Type B pancreatic cell (in vitro differentiated cells): ENCODE measurements around the gene REEP3. TPM values are rescaled to one million over a fixed set of nuclear protein-coding genes. Genes with fewer than 3 reads are reported as not detected.

ENCODE experiments used
- DNase-seq: peaks from one replicate; pipeline ENCODE4 v3.0.0; 2021; ENCODE audit warnings: mixed read lengths; ENCODE audit not compliant: unreplicated experiment; ENCODE audit errors: extremely low spot score
- H3K27ac Mint-ChIP-seq: 2 replicates; pipeline ENCODE4 v1.8.0; 2021; ENCODE audit warnings: mild to moderate bottlenecking, mixed read lengths
- H3K27me3 Mint-ChIP-seq: 2 replicates; pipeline ENCODE4 v1.8.0; 2021; ENCODE audit warnings: mixed read lengths
- H3K36me3 Mint-ChIP-seq: 2 replicates; pipeline ENCODE4 v1.8.0; 2021; ENCODE audit warnings: mixed read lengths
- H3K4me1 Mint-ChIP-seq: one replicate; pipeline ENCODE4 v1.8.0; 2021; ENCODE audit warnings: mixed read lengths; ENCODE audit not compliant: unreplicated experiment
- H3K4me3 Mint-ChIP-seq: 2 replicates; pipeline ENCODE4 v1.8.0; 2021; ENCODE audit warnings: mild to moderate bottlenecking, mixed read lengths
- H3K9me3 Mint-ChIP-seq: 2 replicates; pipeline ENCODE4 v1.8.0; 2021; ENCODE audit warnings: mixed read lengths
- CTCF ChIP-seq: fragments of 200-600 bp; sonication (generic); conservative IDR thresholded peaks from 2 replicates; pipeline ENCODE4 v1.5.0; 2021; ENCODE audit warnings: antibody characterized with exemption, mild to moderate bottlenecking
- total RNA-seq: library from RNA; stranded (reverse); gene quantifications from 2 replicates; pipeline ENCODE4 v1.2.1, GENCODE V29; 2021; ENCODE audit warnings: low replicate concordance

REEP3 gene
- total RNA-seq, 1 donor from 2014 or later = 38.1 TPM

GRCh38 chr10:63611078-63611477, 89.9 kb downstream of the REEP3 start:
- no peaks in the 10 kb centered on the region for H3K27me3 Mint-ChIP-seq
- DNase-seq = no peak
- TF ChIP-seq CTCF = no peak
- peaks cover 10% of the 10 kb centered on the region for H3K4me1 Mint-ChIP-seq
- H3K36me3 Mint-ChIP-seq = peaks cover 8% of the 10 kb centered on the region
- H3K4me3 Mint-ChIP-seq = no peak overlapping the region
- H3K27ac Mint-ChIP-seq = no peak overlapping the region
- H3K9me3 Mint-ChIP-seq = no peaks in the 10 kb centered on the region

GRCh38 chr10:63614371-63614891, 93.2 kb downstream of the REEP3 start:
- peaks cover 12% of the 10 kb centered on the region for H3K4me1 Mint-ChIP-seq
- H3K36me3 Mint-ChIP-seq = peaks cover 14% of the 10 kb centered on the region
- no peak overlapping the region for H3K4me3 Mint-ChIP-seq
- no peak for DNase-seq
- no peaks in the 10 kb centered on the region for H3K27me3 Mint-ChIP-seq
- no peaks in the 10 kb centered on the region for H3K9me3 Mint-ChIP-seq
- TF ChIP-seq CTCF = no peak
- no peak overlapping the region for H3K27ac Mint-ChIP-seq

GRCh38 chr10:63618552-63618951, 97.4 kb downstream of the REEP3 start:
- Mint-ChIP-seq H3K36me3 (peaks cover 28% of the 10 kb centered on the region), H3K4me3 (no peak overlapping the region), H3K9me3 (no peaks in the 10 kb centered on the region), H3K27ac (no peak overlapping the region), H3K4me1 (peaks cover 14% of the 10 kb centered on the region), H3K27me3 (no peaks in the 10 kb centered on the region)
- TF ChIP-seq CTCF = no peak
- DNase-seq = no peak

GRCh38 chr10:63619426-63619825, 98.2 kb downstream of the REEP3 start:
- H3K27ac Mint-ChIP-seq = no peak overlapping the region

GRCh38 chr10:63622097-63622496, 100.9 kb downstream of the REEP3 start:
- H3K27me3 Mint-ChIP-seq = no peaks in the 10 kb centered on the region
- TF ChIP-seq CTCF = no peak
- H3K9me3 Mint-ChIP-seq = no peaks in the 10 kb centered on the region
- H3K4me1 Mint-ChIP-seq = peaks cover 10% of the 10 kb centered on the region
- H3K27ac Mint-ChIP-seq = no peak overlapping the region
- peaks cover 16% of the 10 kb centered on the region for H3K36me3 Mint-ChIP-seq
- no peak overlapping the region for H3K4me3 Mint-ChIP-seq
- no peak for DNase-seq

More at GRCh38 chr10:63619426-63619825, 98.2 kb downstream of the REEP3 start:
- peaks cover 26% of the 10 kb centered on the region for H3K36me3 Mint-ChIP-seq
- DNase-seq = no peak
- H3K4me3 Mint-ChIP-seq = no peak overlapping the region
- TF ChIP-seq CTCF = no peak
- peaks cover 11% of the 10 kb centered on the region for H3K4me1 Mint-ChIP-seq
- H3K27me3 Mint-ChIP-seq = no peaks in the 10 kb centered on the region
- no peaks in the 10 kb centered on the region for H3K9me3 Mint-ChIP-seq

GRCh38 chr10:63624701-63625100, 103.5 kb downstream of the REEP3 start:
- H3K27me3 Mint-ChIP-seq = no peaks in the 10 kb centered on the region
- no peak for DNase-seq
- no peaks in the 10 kb centered on the region for H3K9me3 Mint-ChIP-seq
- no peak for TF ChIP-seq CTCF
- no peak overlapping the region for H3K4me3 Mint-ChIP-seq
- peaks cover 11% of the 10 kb centered on the region for H3K36me3 Mint-ChIP-seq
- H3K27ac Mint-ChIP-seq = no peak overlapping the region
- peaks cover 29% of the 10 kb centered on the region for H3K4me1 Mint-ChIP-seq
